Osteoblast (primary cell): ENCODE measurements around the gene COTL1. TPM values are rescaled to one million over a fixed set of nuclear protein-coding genes. Genes with fewer than 3 reads are reported as not detected.

Source experiments
- DNase-seq: peaks from one replicate; pipeline ENCODE4 v3.0.0; 2011; ENCODE audit warnings: low spot score, mixed read lengths; ENCODE audit not compliant: insufficient read length; ENCODE audit errors: missing footprints
- H2AFZ ChIP-seq: 2 replicates; pipeline ENCODE4 v1.6.0; 2011; ENCODE audit warnings: mild to moderate bottlenecking, low read length
- H3K27ac ChIP-seq: 2 replicates; pipeline ENCODE4 v1.5.1; 2011; ENCODE audit warnings: mild to moderate bottlenecking, low read depth, low read length, moderate library complexity
- H3K27me3 ChIP-seq: 2 replicates; pipeline ENCODE4 v1.6.0; 2012; ENCODE audit warnings: mild to moderate bottlenecking, control low read depth, inconsistent platforms, low read length, moderate library complexity; ENCODE audit not compliant: insufficient read depth
- H3K36me3 ChIP-seq: 2 replicates; pipeline ENCODE4 v1.5.1; 2011; ENCODE audit warnings: mild to moderate bottlenecking, low read length, control low read depth, moderate library complexity; ENCODE audit not compliant: insufficient read depth
- H3K4me1 ChIP-seq: 2 replicates; pipeline ENCODE4 v1.5.1; 2011; ENCODE audit warnings: mild to moderate bottlenecking, low read length, control low read depth, moderate library complexity; ENCODE audit not compliant: insufficient read depth
- H3K4me2 ChIP-seq: 2 replicates; pipeline ENCODE4 v1.6.0; 2011; ENCODE audit warnings: mild to moderate bottlenecking, low read length; ENCODE audit not compliant: insufficient read depth
- H3K4me3 ChIP-seq: fragments of 200-600 bp; sonication (generic); 3 replicates; pipeline ENCODE4 v1.5.1; 2012; ENCODE audit warnings: mild to moderate bottlenecking, low read length, inconsistent platforms; ENCODE audit not compliant: insufficient read depth
- H3K79me2 ChIP-seq: 2 replicates; pipeline ENCODE4 v1.6.0; 2012; ENCODE audit warnings: mild to moderate bottlenecking, low read length, control low read depth, inconsistent platforms; ENCODE audit not compliant: insufficient read depth
- H3K9me3 ChIP-seq: 2 replicates; pipeline ENCODE4 v1.5.1; 2011; ENCODE audit warnings: low read depth, low read length, control low read depth
- H4K20me1 ChIP-seq: 2 replicates; pipeline ENCODE4 v1.6.0; 2012; ENCODE audit warnings: mild to moderate bottlenecking, low read length, control low read depth; ENCODE audit not compliant: insufficient read depth
- CTCF ChIP-seq: IDR thresholded peaks from 2 replicates; pipeline ENCODE4 v1.5.1; 2011; ENCODE audit warnings: mild to moderate bottlenecking, low read depth, low read length, moderate library complexity; ENCODE audit errors: extremely low read depth
- total RNA-seq: library from RNA; depleted of rRNA; stranded (reverse); fragments of >200 nt; gene quantifications from 2 replicates; pipeline ENCODE4 v1.2.3, GENCODE V29; 2012

The COTL1 gene
- total RNA-seq, 1 donor, result 145 TPM

GRCh38 chr16:84517366-84517765 is 100.5 kb downstream of the COTL1 start:
- H3K27ac ChIP-seq, result no peak overlapping the region

More at GRCh38 chr16:84517366-84517765, 100.5 kb downstream of the COTL1 start:
- Histone ChIP-seq H3K79me2 (no peaks in the 10 kb centered on the region), H3K4me2 (no peak overlapping the region), H3K9me3 (no peaks in the 10 kb centered on the region), H3K4me3 (no peak overlapping the region), H3K36me3 (no peaks in the 10 kb centered on the region), H3K4me1 (peaks cover 18% of the 10 kb centered on the region), H4K20me1 (no peaks in the 10 kb centered on the region), H3K27me3 (no peaks in the 10 kb centered on the region), H2AFZ (no peak overlapping the region)
- no peak for TF ChIP-seq CTCF
- no peak for DNase-seq

Other genes with a start within 250 kb of the COTL1 start
- gene ATP2C2, start 249.5 kb downstream of the COTL1 start, total RNA-seq, result not detected in 2 replicates
- 24.2 and 27.7 TPM in 2 replicates for gene MEAK7, start 113.4 kb downstream of the COTL1 start, total RNA-seq
- 67.5 and 69.1 TPM in 2 replicates for gene KLHL36, start 30.4 kb upstream of the COTL1 start, total RNA-seq
- gene USP10, start 81.9 kb upstream of the COTL1 start, total RNA-seq, result 41.8 and 43.1 TPM in 2 replicates
- gene CRISPLD2, start 201.9 kb upstream of the COTL1 start, total RNA-seq, result 40.2 and 122 TPM in 2 replicates